ENCODE results near the gene PRF1.
"Not testable (repeated sequence)": the region's sequence is repeated elsewhere in the genome, so short reads cannot be mapped to it uniquely, and the experiment has no call there.

Gene PRF1

GRCh38 chr10:70602665-70603448, at the start of gene PRF1:
Gene PRF1, minus strand, starts transcription at chr10:70602741. Its CDS starts 1,839 bp downstream, at chr10:70600902.
- DNase-seq (ENCODE audit: low read depth): no peak

GRCh38 chr10:70651661-70652060, 49.1 kb upstream of the PRF1 start:
- no peak for DNase-seq (ENCODE audit: low read depth)

GRCh38 chr10:70650718-70651117, 48.2 kb upstream of the PRF1 start:
- DNase-seq (ENCODE audit: low read depth): no peak

GRCh38 chr10:70650104-70650503, 47.6 kb upstream of the PRF1 start:
- DNase-seq (ENCODE audit: low read depth): no peak

- peak; percentile 78 for DNase-seq (ENCODE audit: low read depth)
These were observed 47.0 kb upstream of the PRF1 start for GRCh38 chr10:70649526-70649925.

- DNase-seq (ENCODE audit: low read depth): no peak
These were observed 45.9 kb upstream of the PRF1 start for GRCh38 chr10:70648427-70648826.

- DNase-seq (ENCODE audit: low read depth): no peak
These were observed 44.5 kb upstream of the PRF1 start for GRCh38 chr10:70647086-70647485.

GRCh38 chr10:70644959-70645358, 42.4 kb upstream of the PRF1 start:
- not testable (repeated sequence) for DNase-seq (ENCODE audit: low read depth)

GRCh38 chr10:70643272-70643671, 40.7 kb upstream of the PRF1 start:
- DNase-seq (ENCODE audit: low read depth): not testable (repeated sequence)

GRCh38 chr10:70639640-70640383, 37.3 kb upstream of the PRF1 start:
- DNase-seq (ENCODE audit: low read depth): not testable (repeated sequence)

- DNase-seq (ENCODE audit: low read depth): not testable (repeated sequence)
These were observed 32.0 kb upstream of the PRF1 start for GRCh38 chr10:70634515-70634914.

GRCh38 chr10:70634011-70634410, 31.5 kb upstream of the PRF1 start:
- no peak for DNase-seq (ENCODE audit: low read depth)

GRCh38 chr10:70631735-70632134, 29.2 kb upstream of the PRF1 start:
- DNase-seq (ENCODE audit: low read depth): not testable (repeated sequence)

GRCh38 chr10:70629338-70629737, 26.8 kb upstream of the PRF1 start:
- no peak for DNase-seq (ENCODE audit: low read depth)

GRCh38 chr10:70626056-70626455, 23.5 kb upstream of the PRF1 start:
- no peak for DNase-seq (ENCODE audit: low read depth)

GRCh38 chr10:70622981-70623844, 20.7 kb upstream of the PRF1 start:
- DNase-seq (ENCODE audit: low read depth): peak; percentile 22

- no peak for DNase-seq (ENCODE audit: low read depth)
These were observed 20.0 kb upstream of the PRF1 start for GRCh38 chr10:70622541-70622940.

- no peak for DNase-seq (ENCODE audit: low read depth)
These were observed 19.1 kb upstream of the PRF1 start for GRCh38 chr10:70621503-70622078.

GRCh38 chr10:70620020-70620289, 17.4 kb upstream of the PRF1 start:
- DNase-seq (ENCODE audit: low read depth): no peak

GRCh38 chr10:70619271-70620019, 16.9 kb upstream of the PRF1 start:
- peak; percentile 27 for DNase-seq (ENCODE audit: low read depth)

- no peak for DNase-seq (ENCODE audit: low read depth)
These were observed 16.1 kb upstream of the PRF1 start for GRCh38 chr10:70618663-70619062.
